ENCODE measurements around the gene MREG.
A peak's percentile ranks its signal among the peaks of the same experiment; 100 is the strongest.

The MREG gene

DNA sequence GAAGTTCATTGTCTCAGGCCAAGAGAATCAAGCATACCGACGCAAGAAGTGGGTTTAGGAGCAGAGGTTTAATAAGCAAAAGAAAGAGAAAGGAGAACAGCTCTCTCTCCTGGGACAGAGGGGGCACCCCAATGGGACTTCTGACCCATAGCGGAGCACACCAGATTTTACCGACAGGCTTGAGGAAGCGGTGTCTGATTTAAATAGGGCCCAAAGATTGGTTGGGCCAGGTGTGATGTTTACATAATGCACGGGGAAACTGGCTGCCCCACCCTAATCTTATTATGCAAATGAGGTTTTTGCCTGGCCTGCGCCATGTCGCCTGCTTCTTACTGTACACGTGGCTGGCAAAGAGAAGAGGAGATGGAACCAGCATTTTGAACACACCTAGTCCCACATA lies 106.2 kb downstream of the MREG start:
- Mint-ChIP-seq H3K27me3 (ENCODE audit: low read depth) (no peaks in the 10 kb centered on the region), H3K27ac (no peak overlapping the region), H3K36me3 (ENCODE audit: low read depth) (no peaks in the 10 kb centered on the region), H3K4me1 (peaks cover 2% of the 10 kb centered on the region), H3K9me3 (peaks cover 3% of the 10 kb centered on the region), H3K4me3 (no peak overlapping the region)
- TF ChIP-seq, protein P1, sequence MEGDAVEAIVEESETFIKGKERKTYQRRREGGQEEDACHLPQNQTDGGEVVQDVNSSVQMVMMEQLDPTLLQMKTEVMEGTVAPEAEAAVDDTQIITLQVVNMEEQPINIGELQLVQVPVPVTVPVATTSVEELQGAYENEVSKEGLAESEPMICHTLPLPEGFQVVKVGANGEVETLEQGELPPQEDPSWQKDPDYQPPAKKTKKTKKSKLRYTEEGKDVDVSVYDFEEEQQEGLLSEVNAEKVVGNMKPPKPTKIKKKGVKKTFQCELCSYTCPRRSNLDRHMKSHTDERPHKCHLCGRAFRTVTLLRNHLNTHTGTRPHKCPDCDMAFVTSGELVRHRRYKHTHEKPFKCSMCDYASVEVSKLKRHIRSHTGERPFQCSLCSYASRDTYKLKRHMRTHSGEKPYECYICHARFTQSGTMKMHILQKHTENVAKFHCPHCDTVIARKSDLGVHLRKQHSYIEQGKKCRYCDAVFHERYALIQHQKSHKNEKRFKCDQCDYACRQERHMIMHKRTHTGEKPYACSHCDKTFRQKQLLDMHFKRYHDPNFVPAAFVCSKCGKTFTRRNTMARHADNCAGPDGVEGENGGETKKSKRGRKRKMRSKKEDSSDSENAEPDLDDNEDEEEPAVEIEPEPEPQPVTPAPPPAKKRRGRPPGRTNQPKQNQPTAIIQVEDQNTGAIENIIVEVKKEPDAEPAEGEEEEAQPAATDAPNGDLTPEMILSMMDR (IDR thresholded peaks at IDR 0.05; ENCODE audit: unreplicated experiment in 3 of 3): no peak

DNA sequence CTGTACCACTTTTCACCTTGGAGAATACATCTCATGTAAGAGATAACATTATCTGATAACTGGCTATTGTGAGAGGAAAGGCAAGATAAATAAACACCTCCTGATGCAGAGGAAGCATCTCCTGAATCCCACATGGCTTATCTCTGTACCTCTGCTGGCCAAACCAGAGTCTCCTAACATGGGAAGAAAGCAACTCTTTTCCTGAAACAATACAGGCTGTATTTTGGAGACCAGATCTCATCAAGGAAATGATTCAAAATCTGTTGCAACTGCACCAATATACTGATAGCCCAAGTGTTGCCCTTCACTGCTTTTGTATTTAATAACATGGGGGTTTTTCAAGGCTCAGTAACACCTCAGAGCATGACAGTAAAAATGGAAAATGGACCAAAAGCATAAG lies 106.9 kb downstream of the MREG start:
- H3K4me3 Mint-ChIP-seq: no peak overlapping the region
- no peaks in the 10 kb centered on the region for H3K27me3 Mint-ChIP-seq (ENCODE audit: low read depth)
- no peak overlapping the region for H3K27ac Mint-ChIP-seq
- TF ChIP-seq, protein P1 (IDR thresholded peaks at IDR 0.05; ENCODE audit: unreplicated experiment in 3 of 3): no peak
- no peaks in the 10 kb centered on the region for H3K36me3 Mint-ChIP-seq (ENCODE audit: low read depth)
- peaks cover under 1% of the 10 kb centered on the region for H3K9me3 Mint-ChIP-seq
- peaks cover 5% of the 10 kb centered on the region for H3K4me1 Mint-ChIP-seq

DNA sequence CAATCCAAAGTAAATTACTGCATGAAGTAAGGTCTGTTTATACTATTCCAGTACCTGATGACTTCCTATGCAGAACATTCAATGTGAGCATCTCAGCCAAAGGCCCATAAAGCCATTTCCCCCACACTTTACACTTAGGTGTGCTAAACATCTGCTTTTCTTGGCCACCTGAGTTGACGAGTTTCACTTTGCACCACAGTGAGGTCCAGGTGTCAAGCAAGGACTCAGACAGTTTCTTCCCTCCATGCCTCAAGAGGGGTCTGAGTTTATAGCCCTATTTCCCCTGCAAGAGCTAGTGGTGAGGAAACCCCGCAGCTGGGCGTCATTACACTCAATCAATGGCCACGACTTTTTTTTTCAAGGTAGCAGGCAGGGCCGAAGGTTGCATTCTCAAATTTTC lies 107.7 kb downstream of the MREG start:
- Mint-ChIP-seq H3K27ac (no peak overlapping the region), H3K36me3 (ENCODE audit: low read depth) (no peaks in the 10 kb centered on the region), H3K4me1 (peaks cover 9% of the 10 kb centered on the region), H3K27me3 (ENCODE audit: low read depth) (no peaks in the 10 kb centered on the region), H3K9me3 (no peaks in the 10 kb centered on the region), H3K4me3 (no peak overlapping the region)
- TF ChIP-seq, protein P1 (IDR thresholded peaks at IDR 0.05; ENCODE audit: unreplicated experiment in 3 of 3): no peak

DNA sequence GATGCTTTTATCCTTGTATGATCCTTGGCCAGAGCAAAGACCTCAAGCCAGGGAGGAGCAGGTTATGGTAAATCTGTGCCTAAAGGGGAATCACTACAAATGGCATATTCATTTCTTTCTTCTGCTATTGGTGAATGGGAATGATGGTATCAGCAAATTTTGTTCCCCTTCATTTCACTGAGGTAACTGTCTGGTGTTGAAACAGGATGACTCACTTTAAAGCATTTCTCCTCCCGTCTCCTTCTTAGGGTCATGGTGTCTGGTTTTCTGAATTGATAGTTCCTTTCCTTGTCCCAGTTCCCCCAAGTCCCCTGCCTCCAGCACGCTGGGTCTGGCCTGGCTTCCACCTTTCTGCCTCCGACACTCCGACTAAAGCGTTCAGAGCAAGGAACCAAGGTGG lies 109.2 kb downstream of the MREG start:
- Mint-ChIP-seq H3K27me3 (ENCODE audit: low read depth) (no peaks in the 10 kb centered on the region), H3K9me3 (no peaks in the 10 kb centered on the region), H3K4me3 (no peak overlapping the region), H3K36me3 (ENCODE audit: low read depth) (no peaks in the 10 kb centered on the region), H3K4me1 (peaks cover 15% of the 10 kb centered on the region), H3K27ac (no peak overlapping the region)
- TF ChIP-seq, protein P1 (IDR thresholded peaks at IDR 0.05; ENCODE audit: unreplicated experiment in 3 of 3): no peak

DNA sequence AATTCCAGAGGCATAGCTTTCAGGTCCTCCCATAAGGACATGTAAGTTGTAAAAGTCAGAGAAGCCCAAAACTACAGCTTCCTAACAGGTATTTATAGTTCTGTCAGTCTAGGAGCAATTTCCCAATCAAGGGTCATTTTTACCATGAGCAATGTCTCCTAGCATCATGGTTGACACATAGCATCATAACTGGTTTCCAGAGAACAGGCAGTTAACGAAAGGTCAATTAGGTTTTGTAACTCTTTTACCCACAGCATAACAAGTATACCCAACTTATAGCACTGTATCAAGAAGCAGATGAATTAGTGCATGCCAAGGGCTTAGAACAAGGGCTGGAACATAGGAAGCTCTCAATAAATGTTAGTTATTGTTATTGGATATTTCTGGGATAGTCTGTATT lies 110.1 kb downstream of the MREG start:
- Mint-ChIP-seq H3K4me3 (no peak overlapping the region), H3K27ac (no peak overlapping the region), H3K27me3 (ENCODE audit: low read depth) (no peaks in the 10 kb centered on the region), H3K36me3 (ENCODE audit: low read depth) (no peaks in the 10 kb centered on the region), H3K9me3 (no peaks in the 10 kb centered on the region), H3K4me1 (peaks cover 23% of the 10 kb centered on the region)
- TF ChIP-seq, protein P1 (IDR thresholded peaks at IDR 0.05; ENCODE audit: unreplicated experiment in 3 of 3): no peak

DNA sequence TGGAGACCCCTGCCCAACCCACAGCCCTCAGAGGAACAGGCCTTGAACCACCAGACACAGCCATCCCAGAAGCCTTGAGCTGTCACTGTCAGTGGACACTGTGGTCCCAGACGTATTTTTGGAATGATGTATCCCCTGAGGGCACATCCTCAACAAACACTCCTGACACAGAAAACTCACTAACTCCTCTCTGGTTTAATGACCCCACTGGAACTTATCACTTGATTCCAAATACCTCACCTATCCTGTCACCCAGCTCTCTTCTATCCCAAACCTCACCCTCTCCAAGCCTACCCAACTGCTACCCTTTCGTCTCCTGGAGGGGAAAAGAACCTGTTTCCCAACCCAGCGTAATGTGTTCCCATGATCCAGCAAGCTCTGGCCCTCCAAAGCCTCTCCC lies 111.6 kb downstream of the MREG start:
- Mint-ChIP-seq H3K4me3 (no peak overlapping the region), H3K4me1 (peaks cover 23% of the 10 kb centered on the region), H3K36me3 (ENCODE audit: low read depth) (no peaks in the 10 kb centered on the region), H3K9me3 (no peaks in the 10 kb centered on the region), H3K27me3 (ENCODE audit: low read depth) (no peaks in the 10 kb centered on the region), H3K27ac (peak overlapping the region in 1 of 3 experiments; percentile 6)
- TF ChIP-seq, protein P1 (IDR thresholded peaks at IDR 0.05; ENCODE audit: unreplicated experiment in 3 of 3): no peak

Data from nephron (organoid).